Measurements from ENCODE around the gene TEPSIN. TPM values are rescaled to one million over a fixed set of nuclear protein-coding genes. Genes with fewer than 3 reads are reported as not detected.

The TEPSIN gene
- polyA plus RNA-seq, 1 donor (not counting 4 experiments of a cell fraction or from before 2014, with no cell fraction given): 7.1 TPM

DNA sequence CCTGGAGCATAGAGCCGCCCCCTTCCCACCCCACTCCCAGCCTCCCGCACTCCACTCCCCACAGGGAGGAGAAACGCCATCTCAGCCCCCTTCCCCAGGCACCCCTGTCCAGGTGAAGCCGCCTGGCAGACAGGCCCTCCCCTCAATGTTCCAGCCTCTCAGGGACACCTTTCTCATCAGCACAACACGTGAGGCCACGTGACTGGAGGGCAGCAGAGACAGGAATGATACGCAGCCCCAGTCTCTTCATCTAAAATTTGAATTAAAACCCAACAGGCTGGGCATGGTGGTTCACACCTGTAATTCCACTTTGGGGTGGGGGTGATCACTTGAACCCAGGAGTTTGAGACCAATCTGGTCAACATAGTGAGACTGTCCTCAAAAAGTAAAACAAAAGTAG lies 52.7 kb downstream of the TEPSIN start:
- Histone ChIP-seq H3K79me2 (ENCODE audit: control insufficient read depth, insufficient read depth, low read length) (no peaks in the 10 kb centered on the region), H3K9ac (ENCODE audit: control insufficient read depth, extremely low read depth, insufficient read depth, low read length) (no peak overlapping the region), H2AFZ (ENCODE audit: control insufficient read depth, low read length) (no peak overlapping the region), H3K9me3 (ENCODE audit: control insufficient read depth, low read depth, low read length) (no peaks in the 10 kb centered on the region), H3K4me2 (ENCODE audit: control insufficient read depth, extremely low read depth, insufficient read depth, low read depth, low read length) (no peak overlapping the region), H3K9me1 (ENCODE audit: control insufficient read depth, extremely low read depth, insufficient read depth, low read length) (no peaks in the 10 kb centered on the region), H3K27ac (ENCODE audit: control insufficient read depth, insufficient read depth, low read length) (no peak overlapping the region), H3K4me3 (ENCODE audit: control insufficient read depth in 2 of 3, extremely low read depth in 1 of 3, insufficient read depth in 2 of 3, low read depth in 1 of 3, low read length in 3 of 3) (no peak overlapping the region), H3K4me1 (ENCODE audit: control insufficient read depth, extremely low read depth, insufficient read depth, low read length) (no peaks in the 10 kb centered on the region), H3K27me3 (ENCODE audit: control insufficient read depth, extremely low read depth, insufficient read depth, low read length) (no peaks in the 10 kb centered on the region), H4K20me1 (ENCODE audit: control insufficient read depth, extremely low read depth, insufficient read depth, low read length) (no peaks in the 10 kb centered on the region), H3K36me3 (ENCODE audit: control insufficient read depth in 2 of 2, extremely low read depth in 1 of 2, insufficient read depth in 2 of 2, low read length in 2 of 2) (peaks cover 0 to 1% of the 10 kb centered on the region in 2 experiments)
- FAIRE-seq (no peak), DNase-seq (ENCODE audit: low read depth, low spot score) (no peak)
- dilution Hi-C loops (cut with MboI; ENCODE audit: extremely low pct_ligation_motif_present, low sequenced_read_pairs): no loop called here
- TF ChIP-seq EZH2 (IDR thresholded peaks at IDR 0.05; ENCODE audit: low read length): no peak
- TF ChIP-seq, protein P1, sequence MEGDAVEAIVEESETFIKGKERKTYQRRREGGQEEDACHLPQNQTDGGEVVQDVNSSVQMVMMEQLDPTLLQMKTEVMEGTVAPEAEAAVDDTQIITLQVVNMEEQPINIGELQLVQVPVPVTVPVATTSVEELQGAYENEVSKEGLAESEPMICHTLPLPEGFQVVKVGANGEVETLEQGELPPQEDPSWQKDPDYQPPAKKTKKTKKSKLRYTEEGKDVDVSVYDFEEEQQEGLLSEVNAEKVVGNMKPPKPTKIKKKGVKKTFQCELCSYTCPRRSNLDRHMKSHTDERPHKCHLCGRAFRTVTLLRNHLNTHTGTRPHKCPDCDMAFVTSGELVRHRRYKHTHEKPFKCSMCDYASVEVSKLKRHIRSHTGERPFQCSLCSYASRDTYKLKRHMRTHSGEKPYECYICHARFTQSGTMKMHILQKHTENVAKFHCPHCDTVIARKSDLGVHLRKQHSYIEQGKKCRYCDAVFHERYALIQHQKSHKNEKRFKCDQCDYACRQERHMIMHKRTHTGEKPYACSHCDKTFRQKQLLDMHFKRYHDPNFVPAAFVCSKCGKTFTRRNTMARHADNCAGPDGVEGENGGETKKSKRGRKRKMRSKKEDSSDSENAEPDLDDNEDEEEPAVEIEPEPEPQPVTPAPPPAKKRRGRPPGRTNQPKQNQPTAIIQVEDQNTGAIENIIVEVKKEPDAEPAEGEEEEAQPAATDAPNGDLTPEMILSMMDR (optimal IDR thresholded peaks at IDR 0.05 in 1 of 3, IDR thresholded peaks at IDR 0.05 in 1 of 3, conservative IDR thresholded peaks at IDR 0.05 in 1 of 3; ENCODE audit: extremely low read depth in 1 of 3, insufficient read depth in 2 of 3, low read length in 3 of 3): no peak

DNA sequence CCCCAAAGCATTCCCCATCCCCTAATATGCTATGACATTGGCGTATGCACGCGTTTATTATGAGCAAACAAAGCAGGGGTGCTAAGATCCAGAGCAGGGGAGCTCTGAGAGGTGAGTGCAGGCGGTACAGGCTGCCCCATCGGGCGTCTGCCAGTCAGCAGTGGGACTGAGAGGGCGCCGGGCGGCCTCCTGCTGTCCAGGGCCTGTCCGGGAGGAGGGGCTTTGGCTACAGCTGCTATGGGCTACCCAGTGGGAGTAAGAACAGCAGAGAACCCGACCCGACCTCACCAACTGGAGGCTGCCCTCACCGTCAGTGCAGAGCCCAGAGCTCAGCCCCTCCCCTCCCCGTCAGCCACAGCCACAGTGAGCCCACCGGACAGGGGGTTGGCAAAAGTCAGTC lies 54.3 kb downstream of the TEPSIN start:
- no peaks in the 10 kb centered on the region for H3K9me1 ChIP-seq (ENCODE audit: control insufficient read depth, extremely low read depth, insufficient read depth, low read length)
- FAIRE-seq (no peak), DNase-seq (ENCODE audit: low read depth, low spot score) (no peak)
- H3K27me3 ChIP-seq (ENCODE audit: control insufficient read depth, extremely low read depth, insufficient read depth, low read length): peaks cover 7% of the 10 kb centered on the region
- H3K4me3 ChIP-seq (ENCODE audit: control insufficient read depth in 2 of 3, extremely low read depth in 1 of 3, insufficient read depth in 2 of 3, low read depth in 1 of 3, low read length in 3 of 3): no peak overlapping the region
- no peak overlapping the region for H2AFZ ChIP-seq (ENCODE audit: control insufficient read depth, low read length)
- dilution Hi-C loops (cut with MboI; ENCODE audit: extremely low pct_ligation_motif_present, low sequenced_read_pairs): no loop called here
- H3K4me2 ChIP-seq (ENCODE audit: control insufficient read depth, extremely low read depth, insufficient read depth, low read depth, low read length): no peak overlapping the region
- H3K4me1 ChIP-seq (ENCODE audit: control insufficient read depth, extremely low read depth, insufficient read depth, low read length): no peaks in the 10 kb centered on the region
- no peak for TF ChIP-seq EZH2 (IDR thresholded peaks at IDR 0.05; ENCODE audit: low read length)
- TF ChIP-seq, protein P1 (optimal IDR thresholded peaks at IDR 0.05 in 1 of 3, IDR thresholded peaks at IDR 0.05 in 1 of 3, conservative IDR thresholded peaks at IDR 0.05 in 1 of 3; ENCODE audit: extremely low read depth in 1 of 3, insufficient read depth in 2 of 3, low read length in 3 of 3): no peak
- no peak overlapping the region for H3K27ac ChIP-seq (ENCODE audit: control insufficient read depth, insufficient read depth, low read length)
- no peak overlapping the region for H3K9ac ChIP-seq (ENCODE audit: control insufficient read depth, extremely low read depth, insufficient read depth, low read length)
- no peaks in the 10 kb centered on the region for H4K20me1 ChIP-seq (ENCODE audit: control insufficient read depth, extremely low read depth, insufficient read depth, low read length)
- no peaks in the 10 kb centered on the region for H3K9me3 ChIP-seq (ENCODE audit: control insufficient read depth, low read depth, low read length)
- H3K36me3 ChIP-seq (ENCODE audit: control insufficient read depth in 2 of 2, extremely low read depth in 1 of 2, insufficient read depth in 2 of 2, low read length in 2 of 2): no peaks in the 10 kb centered on the region
- no peaks in the 10 kb centered on the region for H3K79me2 ChIP-seq (ENCODE audit: control insufficient read depth, insufficient read depth, low read length)
